Spleen (tissue), 7 donors: ENCODE measurements around the gene REC8.

ENCODE experiments used
- POLR2AphosphoS5 ChIP-seq, 3 donors: sonication (generic); formaldehyde crosslinking; IDR thresholded peaks; one replicate each; pipeline ENCODE4 v1.5.1; 2017; ENCODE audit warnings: antibody characterized with exemption in 3 of 3
- TF ChIP-seq, protein P1 (sequence below), 11 experiments: fragments of 200-600 bp in 7 of 11; fragments of 450-650 bp in 4 of 11; sonication (generic) in 4 of 11; IDR thresholded peaks in 8 of 11; conservative IDR thresholded peaks in 3 of 11; 1 replicate in 7 of 11; 2 replicates in 4 of 11; pipeline versions ENCODE4 v1.4.0 to v1.8.0; 2016 to 2021; ENCODE audit warnings: antibody characterized with exemption in 11 of 11, inconsistent platforms in 4 of 11, mild to moderate bottlenecking in 1 of 11
- donor health status: DM: no; HTN: no; CAD: no; lungs with moderate emphysema.
- donor health status: DM: no; HTN: no; CAD: no.
- donor health status: DM: no; HTN: no; CAD: no.

DNA sequence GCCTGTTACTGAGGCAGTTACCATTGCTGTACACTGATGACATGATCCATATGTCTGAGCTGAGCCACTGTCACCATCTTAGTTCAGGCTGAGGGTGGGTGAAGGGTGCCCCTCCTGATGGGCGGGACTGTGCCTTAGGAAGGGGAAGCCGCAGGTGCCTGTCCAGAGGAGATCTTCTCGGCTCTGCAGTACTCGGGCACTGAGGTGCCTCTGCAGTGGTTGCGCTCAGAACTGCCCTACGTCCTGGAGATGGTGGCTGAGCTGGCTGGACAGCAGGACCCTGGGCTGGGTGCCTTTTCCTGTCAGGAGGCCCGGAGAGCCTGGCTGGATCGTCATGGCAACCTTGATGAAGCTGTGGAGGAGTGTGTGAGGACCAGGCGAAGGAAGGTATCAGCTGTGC is 20.9 kb upstream of the REC8 start:
- TF ChIP-seq, protein P1, sequence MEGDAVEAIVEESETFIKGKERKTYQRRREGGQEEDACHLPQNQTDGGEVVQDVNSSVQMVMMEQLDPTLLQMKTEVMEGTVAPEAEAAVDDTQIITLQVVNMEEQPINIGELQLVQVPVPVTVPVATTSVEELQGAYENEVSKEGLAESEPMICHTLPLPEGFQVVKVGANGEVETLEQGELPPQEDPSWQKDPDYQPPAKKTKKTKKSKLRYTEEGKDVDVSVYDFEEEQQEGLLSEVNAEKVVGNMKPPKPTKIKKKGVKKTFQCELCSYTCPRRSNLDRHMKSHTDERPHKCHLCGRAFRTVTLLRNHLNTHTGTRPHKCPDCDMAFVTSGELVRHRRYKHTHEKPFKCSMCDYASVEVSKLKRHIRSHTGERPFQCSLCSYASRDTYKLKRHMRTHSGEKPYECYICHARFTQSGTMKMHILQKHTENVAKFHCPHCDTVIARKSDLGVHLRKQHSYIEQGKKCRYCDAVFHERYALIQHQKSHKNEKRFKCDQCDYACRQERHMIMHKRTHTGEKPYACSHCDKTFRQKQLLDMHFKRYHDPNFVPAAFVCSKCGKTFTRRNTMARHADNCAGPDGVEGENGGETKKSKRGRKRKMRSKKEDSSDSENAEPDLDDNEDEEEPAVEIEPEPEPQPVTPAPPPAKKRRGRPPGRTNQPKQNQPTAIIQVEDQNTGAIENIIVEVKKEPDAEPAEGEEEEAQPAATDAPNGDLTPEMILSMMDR (IDR thresholded peaks at IDR 0.05 in 8 of 11, conservative IDR thresholded peaks at IDR 0.05 in 3 of 11) = no peak
- no peak for TF ChIP-seq POLR2AphosphoS5 (IDR thresholded peaks at IDR 0.05)
